AG09309 (cell line): ENCODE measurements around the gene PTPRN2.
"Not testable (repeated sequence)": the region's sequence is repeated elsewhere in the genome, so short reads cannot be mapped to it uniquely, and the experiment has no call there.

Experiments used
- DNase-seq: peaks from one replicate; pipeline ENCODE4 v3.0.0-alpha.2; 2010; ENCODE audit warnings: low read depth
- H3K4me3 ChIP-seq: 2 replicates; pipeline ENCODE4 v1.5.1; 2011; ENCODE audit warnings: mild to moderate bottlenecking, low read depth, low read length, moderate library complexity; ENCODE audit not compliant: control insufficient read depth
- TF ChIP-seq, protein P1 (sequence below): IDR thresholded peaks from 2 replicates; pipeline ENCODE4 v1.5.1; 2011; ENCODE audit warnings: mild to moderate bottlenecking, low read depth, low read length, inconsistent platforms; ENCODE audit not compliant: insufficient read depth, control insufficient read depth; ENCODE audit errors: missing control alignments

The PTPRN2 gene

DNA sequence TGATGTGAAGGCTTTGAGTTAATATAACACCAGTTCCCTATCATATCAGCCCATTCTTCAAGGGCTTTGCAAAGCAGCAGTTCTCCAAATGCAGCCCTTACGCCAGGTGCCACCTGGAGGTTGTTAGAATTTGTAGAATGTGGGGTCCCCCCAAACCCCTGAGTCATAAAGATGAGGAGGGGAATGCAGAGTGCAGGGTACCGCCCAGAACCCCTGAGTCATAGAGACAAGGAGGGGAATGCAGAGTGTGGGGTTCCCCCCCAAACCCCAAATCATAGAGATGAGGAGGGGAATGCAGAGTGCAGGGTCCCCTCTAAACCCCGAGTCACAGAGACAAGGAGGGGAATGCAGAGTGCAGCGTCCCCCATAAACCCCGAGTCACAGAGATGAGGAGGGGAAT is 605.8 kb downstream of the PTPRN2 start:
- no peak overlapping the region for H3K4me3 ChIP-seq
- DNase-seq = no peak
- TF ChIP-seq, protein P1, sequence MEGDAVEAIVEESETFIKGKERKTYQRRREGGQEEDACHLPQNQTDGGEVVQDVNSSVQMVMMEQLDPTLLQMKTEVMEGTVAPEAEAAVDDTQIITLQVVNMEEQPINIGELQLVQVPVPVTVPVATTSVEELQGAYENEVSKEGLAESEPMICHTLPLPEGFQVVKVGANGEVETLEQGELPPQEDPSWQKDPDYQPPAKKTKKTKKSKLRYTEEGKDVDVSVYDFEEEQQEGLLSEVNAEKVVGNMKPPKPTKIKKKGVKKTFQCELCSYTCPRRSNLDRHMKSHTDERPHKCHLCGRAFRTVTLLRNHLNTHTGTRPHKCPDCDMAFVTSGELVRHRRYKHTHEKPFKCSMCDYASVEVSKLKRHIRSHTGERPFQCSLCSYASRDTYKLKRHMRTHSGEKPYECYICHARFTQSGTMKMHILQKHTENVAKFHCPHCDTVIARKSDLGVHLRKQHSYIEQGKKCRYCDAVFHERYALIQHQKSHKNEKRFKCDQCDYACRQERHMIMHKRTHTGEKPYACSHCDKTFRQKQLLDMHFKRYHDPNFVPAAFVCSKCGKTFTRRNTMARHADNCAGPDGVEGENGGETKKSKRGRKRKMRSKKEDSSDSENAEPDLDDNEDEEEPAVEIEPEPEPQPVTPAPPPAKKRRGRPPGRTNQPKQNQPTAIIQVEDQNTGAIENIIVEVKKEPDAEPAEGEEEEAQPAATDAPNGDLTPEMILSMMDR = no peak

DNA sequence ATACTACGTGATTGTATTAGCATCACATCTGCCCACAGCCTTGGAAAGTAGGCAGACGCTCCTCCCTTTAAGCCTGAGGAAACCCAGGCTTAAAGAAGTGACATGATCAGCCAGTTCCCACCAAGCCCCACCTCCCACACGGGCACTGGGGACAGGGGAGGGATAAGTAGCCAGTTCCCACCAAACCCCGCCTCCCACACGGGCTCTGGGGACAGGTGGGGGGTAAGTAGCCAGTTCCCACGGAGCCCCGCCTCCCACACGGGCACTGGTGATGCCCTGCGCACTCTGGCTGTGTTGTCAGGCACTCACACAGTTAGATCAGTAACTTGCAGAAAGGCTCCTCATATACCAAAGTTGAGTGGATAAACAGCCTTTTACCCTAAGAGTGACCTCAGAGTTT is 606.8 kb downstream of the PTPRN2 start:
- DNase-seq = no peak
- no peak overlapping the region for H3K4me3 ChIP-seq
- TF ChIP-seq, protein P1 = no peak

DNA sequence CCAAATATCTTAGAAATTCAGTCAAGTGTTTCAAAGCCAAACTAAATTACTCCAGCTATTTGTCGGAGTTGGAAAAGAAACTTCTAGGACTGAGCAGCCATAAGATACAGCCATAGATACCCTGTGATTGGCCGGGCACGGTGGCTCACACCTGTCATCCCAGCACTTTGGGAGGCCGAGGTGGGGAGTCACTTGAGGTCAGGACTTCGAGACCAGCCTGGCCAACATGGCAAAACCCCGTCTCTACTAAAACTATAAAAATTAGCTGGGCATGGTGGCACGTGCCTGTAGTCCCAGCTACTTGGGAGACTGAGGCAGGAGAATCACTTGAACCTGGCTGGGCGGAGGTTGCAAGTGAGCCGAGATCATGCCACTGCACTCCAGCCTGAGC is 607.3 kb downstream of the PTPRN2 start:
- H3K4me3 ChIP-seq, DNase-seq: not testable (repeated sequence)

DNA sequence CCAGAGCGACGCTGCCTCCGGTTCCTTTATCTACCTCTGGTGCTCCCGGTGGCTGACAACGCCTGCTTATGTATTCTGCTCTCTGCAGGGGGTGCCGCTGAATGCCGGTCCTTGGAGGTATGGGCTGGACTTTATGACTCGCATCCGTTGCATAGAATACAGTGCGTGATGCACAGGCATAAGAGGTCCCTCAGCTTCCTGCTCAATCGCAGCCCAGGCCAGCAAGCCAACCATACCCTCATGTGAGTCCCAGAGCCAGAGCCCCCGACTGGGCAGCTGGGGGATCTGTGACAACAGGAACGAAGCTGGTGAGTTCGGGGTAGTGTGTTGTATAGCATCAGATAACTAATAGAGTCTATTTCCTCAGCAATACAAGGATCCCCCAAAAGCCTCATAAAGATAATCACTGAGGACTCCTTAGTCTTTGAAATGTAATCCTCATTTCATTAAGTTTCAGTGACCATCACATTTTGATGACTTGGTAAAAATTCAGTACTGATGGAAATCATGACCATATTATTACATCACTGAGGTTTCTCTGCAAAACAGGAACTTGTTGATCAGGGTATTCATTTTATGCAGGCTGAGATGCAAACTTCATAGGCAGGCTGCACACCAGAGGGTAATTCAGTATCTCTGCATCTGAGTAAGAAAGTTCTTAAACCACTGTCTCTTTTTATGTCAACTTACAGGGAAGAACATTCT is 607.8 kb downstream of the PTPRN2 start:
- TF ChIP-seq, protein P1 = no peak

DNA sequence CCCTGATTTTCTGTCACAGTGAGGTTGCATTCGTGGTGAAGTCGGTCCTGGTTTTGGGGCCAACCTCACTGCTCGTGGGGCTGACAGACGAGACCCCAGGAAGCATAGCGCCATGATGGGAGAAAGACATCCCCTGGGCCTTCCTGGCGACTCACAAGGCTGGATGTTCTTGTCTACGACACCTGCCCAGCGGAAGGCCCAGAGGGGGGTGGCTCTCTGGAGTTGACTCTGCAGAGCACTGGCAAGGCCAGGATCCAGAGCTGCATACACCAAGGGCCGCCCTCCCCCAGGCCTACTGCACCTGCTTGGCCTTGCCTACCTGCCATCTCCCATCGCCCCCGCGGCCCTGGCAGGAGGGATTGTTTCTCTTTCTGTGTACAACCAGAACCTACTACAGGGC is 608.9 kb downstream of the PTPRN2 start:
- H3K4me3 ChIP-seq = no peak overlapping the region
- DNase-seq = no peak

More for the DNA sequence above, 607.8 kb downstream of the PTPRN2 start:
- DNase-seq = no peak
- H3K4me3 ChIP-seq = no peak overlapping the region

DNA sequence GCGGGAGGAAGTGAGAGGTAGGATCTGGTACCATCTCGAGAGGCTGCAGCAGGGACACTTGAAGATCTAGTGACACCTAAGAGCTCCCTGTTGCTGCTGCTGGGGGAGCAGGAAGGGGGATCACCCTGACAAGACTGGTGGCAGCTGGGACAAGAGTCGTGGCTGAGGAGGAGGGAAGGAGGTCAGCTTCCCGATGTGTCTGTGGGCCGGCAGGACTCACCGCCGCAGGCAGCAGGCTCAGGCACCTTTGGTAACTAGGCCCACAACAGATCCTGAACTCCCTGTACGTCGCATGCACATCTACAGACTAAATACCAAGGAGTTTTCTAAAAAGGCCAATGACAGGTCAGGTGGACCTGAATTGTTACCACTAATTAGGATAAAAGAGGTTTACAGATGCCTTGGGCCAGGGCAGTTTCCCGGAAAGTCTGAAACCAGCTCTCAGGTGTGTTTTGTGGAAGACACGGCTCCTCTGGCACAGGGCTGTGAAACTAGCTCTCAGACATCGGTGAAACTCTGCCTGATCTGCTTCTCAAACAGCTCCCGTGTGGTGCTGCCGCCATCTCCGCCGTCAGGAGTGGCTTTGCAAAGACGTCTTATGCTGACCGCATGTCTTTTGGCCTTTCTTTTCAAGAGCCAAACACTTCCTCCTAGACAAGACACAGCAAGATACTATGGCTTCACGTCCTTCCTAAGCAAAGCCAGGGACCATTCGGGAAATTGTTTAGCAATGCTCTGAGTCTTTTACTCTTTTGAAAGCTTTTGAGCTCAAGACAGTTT is 609.7 kb downstream of the PTPRN2 start:
- TF ChIP-seq, protein P1 = no peak
- no peak overlapping the region for H3K4me3 ChIP-seq
- no peak for DNase-seq

More for the DNA sequence above, 608.9 kb downstream of the PTPRN2 start:
- TF ChIP-seq, protein P1 = no peak

DNA sequence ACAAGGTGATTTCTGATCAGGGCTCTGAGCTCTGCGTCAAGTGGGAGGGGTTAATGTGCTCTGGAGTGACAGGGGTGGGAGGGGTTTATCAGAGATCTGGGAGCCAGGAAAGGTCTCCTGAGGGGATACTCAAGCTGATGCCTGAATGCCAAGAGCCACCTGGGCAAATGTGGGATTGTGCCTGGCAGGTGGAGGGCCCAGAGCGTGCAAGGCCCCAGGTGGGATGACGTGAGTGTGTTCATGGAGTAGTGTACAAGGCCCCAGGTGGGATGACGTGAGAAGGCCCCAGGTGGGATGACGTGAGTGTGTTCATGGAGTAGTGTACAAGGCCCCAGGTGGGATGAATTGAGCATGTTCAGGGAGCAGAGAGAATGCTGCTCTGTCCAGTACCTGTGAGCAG is 610.3 kb downstream of the PTPRN2 start:
- no peak overlapping the region for H3K4me3 ChIP-seq
- TF ChIP-seq, protein P1 = no peak
- DNase-seq = no peak
